ENCODE data around the gene IQCE.
"Not testable (repeated sequence)": the region's sequence is repeated elsewhere in the genome, so short reads cannot be mapped to it uniquely, and the experiment has no call there.

Gene IQCE

GRCh38 chr7:2532816-2533215, 26.0 kb upstream of the IQCE start:
- not testable (repeated sequence) for DNase-seq

GRCh38 chr7:2533566-2533965, 25.2 kb upstream of the IQCE start:
- DNase-seq = not testable (repeated sequence)

- DNase-seq = not testable (repeated sequence)
Measured at GRCh38 chr7:2534214-2534613, 24.6 kb upstream of the IQCE start.

GRCh38 chr7:2535872-2536627, 22.7 kb upstream of the IQCE start:
- DNase-seq = not testable (repeated sequence)

GRCh38 chr7:2537981-2538851, 20.6 kb upstream of the IQCE start:
- peak in 1 of 5 donors; percentile 11 for DNase-seq

GRCh38 chr7:2539031-2539911, 19.5 kb upstream of the IQCE start:
- DNase-seq = no peak

GRCh38 chr7:2540133-2540532, 18.6 kb upstream of the IQCE start:
- DNase-seq = no peak

GRCh38 chr7:2540641-2541051, 18.1 kb upstream of the IQCE start:
- DNase-seq = no peak

GRCh38 chr7:2541291-2542010, 17.3 kb upstream of the IQCE start:
- no peak for DNase-seq

GRCh38 chr7:2542011-2542915, 16.5 kb upstream of the IQCE start:
- DNase-seq = no peak

- DNase-seq = no peak
Measured at GRCh38 chr7:2542916-2543871, 15.6 kb upstream of the IQCE start.

- no peak for DNase-seq
Measured at GRCh38 chr7:2544541-2545188, 14.1 kb upstream of the IQCE start.

GRCh38 chr7:2545746-2546425, 12.9 kb upstream of the IQCE start:
- no peak for DNase-seq

GRCh38 chr7:2546776-2547586, 11.8 kb upstream of the IQCE start:
- no peak for DNase-seq

GRCh38 chr7:2551418-2551817, 7.4 kb upstream of the IQCE start:
- DNase-seq = no peak

- no peak for DNase-seq
Measured at GRCh38 chr7:2553108-2553507, 5.7 kb upstream of the IQCE start.

GRCh38 chr7:2553831-2554581, 4.8 kb upstream of the IQCE start:
- no peak for DNase-seq

Data from T-helper 1 cell (primary cell).